Mesothelial cell of epicardium (in vitro differentiated cells): ENCODE results near the gene TSPEAR. TPM values are rescaled to one million over a fixed set of nuclear protein-coding genes. Genes with fewer than 3 reads are reported as not detected.

Experiments
- DNase-seq, 2 experiments: peaks; one replicate each; pipeline ENCODE4 v3.0.0; 2021; ENCODE audit warnings: low spot score in 2 of 2; ENCODE audit not compliant: unreplicated experiment in 2 of 2
- H3K27ac Mint-ChIP-seq: 2 replicates; pipeline ENCODE4 v1.8.0; 2021; ENCODE audit warnings: mixed read lengths
- H3K27me3 Mint-ChIP-seq: 2 replicates; pipeline ENCODE4 v1.8.0; 2021; ENCODE audit warnings: low read depth, mixed read lengths
- H3K36me3 Mint-ChIP-seq: 2 replicates; pipeline ENCODE4 v1.8.0; 2021; ENCODE audit warnings: mixed read lengths
- H3K4me1 Mint-ChIP-seq: 2 replicates; pipeline ENCODE4 v1.8.0; 2021; ENCODE audit warnings: mixed read lengths
- H3K4me3 Mint-ChIP-seq: 2 replicates; pipeline ENCODE4 v1.8.0; 2021; ENCODE audit warnings: mild to moderate bottlenecking, moderate library complexity, mixed read lengths
- H3K9me3 Mint-ChIP-seq: 2 replicates; pipeline ENCODE4 v1.8.0; 2021; ENCODE audit warnings: mixed read lengths
- total RNA-seq: library from RNA; stranded (reverse); gene quantifications from 3 replicates; pipeline ENCODE4 v1.2.1, GENCODE V29; 2021
- TF ChIP-seq, protein P1 (sequence below): fragments of 200-600 bp; sonication (generic); IDR thresholded peaks from one replicate; pipeline ENCODE4 v1.5.0; 2021; ENCODE audit warnings: antibody characterized with exemption; ENCODE audit not compliant: unreplicated experiment

The TSPEAR gene
- total RNA-seq, 1 donor from 2014 or later: 0.11 TPM

DNA sequence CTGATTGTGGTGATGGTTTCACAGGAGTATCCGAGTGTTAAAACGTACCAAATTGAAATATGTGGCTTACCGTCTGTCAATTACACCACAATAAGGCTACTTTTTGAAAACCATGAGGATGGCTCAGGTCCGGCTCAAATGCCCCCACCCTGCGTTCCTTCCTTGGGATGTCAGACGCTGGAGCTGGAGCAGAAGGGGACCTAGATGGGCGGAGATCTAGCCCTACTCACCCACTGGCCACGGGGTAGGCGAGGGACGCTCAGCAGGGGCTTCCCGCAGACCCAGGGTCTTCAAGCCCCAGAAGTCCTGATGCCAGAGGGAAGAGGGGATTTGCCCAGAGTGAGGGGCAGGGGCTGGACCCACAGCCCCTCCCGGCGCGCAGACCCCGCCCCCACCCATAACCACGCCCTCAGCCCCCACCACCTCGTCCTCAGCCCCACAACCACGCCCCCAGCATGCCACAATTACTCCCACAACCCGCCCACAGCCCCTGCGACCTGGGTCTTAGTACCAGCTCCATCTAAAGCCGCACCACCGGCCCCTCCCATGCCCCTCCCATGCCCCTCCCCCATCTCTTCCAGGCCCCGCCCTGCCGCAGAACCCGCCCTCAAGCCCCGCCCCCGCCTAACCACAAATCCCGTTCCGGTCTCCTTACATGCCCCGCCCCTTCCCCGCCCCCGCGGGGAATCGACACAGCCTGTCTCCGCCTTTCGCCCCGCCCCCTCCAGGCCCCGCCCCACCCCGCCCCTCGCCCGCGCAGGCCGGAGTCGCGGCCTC, 256.4 kb downstream of the TSPEAR start, which contains the start of gene LRRC3:
Gene LRRC3 (plus strand): TSS at position 764 of the 777 bp plus-strand sequence. CDS start 1,135 bp downstream, outside the sequence.
- H3K27ac Mint-ChIP-seq: no peak within 1 kb of the TSS
- peak within 1 kb of the TSS; percentile 77 for H3K4me3 Mint-ChIP-seq
- H3K9me3 Mint-ChIP-seq: peaks cover 19% of the 10 kb centered on the region
- TF ChIP-seq, protein P1, sequence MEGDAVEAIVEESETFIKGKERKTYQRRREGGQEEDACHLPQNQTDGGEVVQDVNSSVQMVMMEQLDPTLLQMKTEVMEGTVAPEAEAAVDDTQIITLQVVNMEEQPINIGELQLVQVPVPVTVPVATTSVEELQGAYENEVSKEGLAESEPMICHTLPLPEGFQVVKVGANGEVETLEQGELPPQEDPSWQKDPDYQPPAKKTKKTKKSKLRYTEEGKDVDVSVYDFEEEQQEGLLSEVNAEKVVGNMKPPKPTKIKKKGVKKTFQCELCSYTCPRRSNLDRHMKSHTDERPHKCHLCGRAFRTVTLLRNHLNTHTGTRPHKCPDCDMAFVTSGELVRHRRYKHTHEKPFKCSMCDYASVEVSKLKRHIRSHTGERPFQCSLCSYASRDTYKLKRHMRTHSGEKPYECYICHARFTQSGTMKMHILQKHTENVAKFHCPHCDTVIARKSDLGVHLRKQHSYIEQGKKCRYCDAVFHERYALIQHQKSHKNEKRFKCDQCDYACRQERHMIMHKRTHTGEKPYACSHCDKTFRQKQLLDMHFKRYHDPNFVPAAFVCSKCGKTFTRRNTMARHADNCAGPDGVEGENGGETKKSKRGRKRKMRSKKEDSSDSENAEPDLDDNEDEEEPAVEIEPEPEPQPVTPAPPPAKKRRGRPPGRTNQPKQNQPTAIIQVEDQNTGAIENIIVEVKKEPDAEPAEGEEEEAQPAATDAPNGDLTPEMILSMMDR: no peak
- no peaks in the 10 kb centered on the region for H3K4me1 Mint-ChIP-seq
- H3K36me3 Mint-ChIP-seq: peaks cover 2% of the 10 kb centered on the region
- H3K27me3 Mint-ChIP-seq: peaks cover 13% of the 10 kb centered on the region
- DNase-seq: peak; percentile 84 to 94

DNA sequence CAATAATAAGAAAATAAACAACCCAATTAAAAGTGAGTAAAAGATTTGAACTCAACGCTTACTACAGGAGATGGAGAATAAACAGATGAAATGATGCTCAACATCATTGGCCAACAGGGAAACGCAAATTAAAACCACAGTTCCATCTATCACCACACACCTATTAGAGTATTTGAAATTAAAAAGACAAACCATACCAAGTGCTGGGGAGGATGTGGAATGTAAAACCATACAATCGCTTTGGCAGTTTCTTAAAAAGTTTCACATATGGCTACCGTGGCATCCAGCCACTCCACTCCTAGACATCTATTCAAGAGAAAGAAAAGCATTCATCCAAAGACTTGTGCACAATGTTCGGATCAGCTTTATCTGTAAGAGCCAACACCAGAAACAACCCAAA, 257.3 kb downstream of the TSPEAR start:
- Mint-ChIP-seq H3K4me1 (no peaks in the 10 kb centered on the region), H3K36me3 (peaks cover 2% of the 10 kb centered on the region), H3K9me3 (peaks cover 19% of the 10 kb centered on the region), H3K27ac (no peak overlapping the region), H3K4me3 (peak overlapping the region; percentile 50), H3K27me3 (peaks cover 13% of the 10 kb centered on the region)
- no peak for DNase-seq
- TF ChIP-seq, protein P1: no peak

DNA sequence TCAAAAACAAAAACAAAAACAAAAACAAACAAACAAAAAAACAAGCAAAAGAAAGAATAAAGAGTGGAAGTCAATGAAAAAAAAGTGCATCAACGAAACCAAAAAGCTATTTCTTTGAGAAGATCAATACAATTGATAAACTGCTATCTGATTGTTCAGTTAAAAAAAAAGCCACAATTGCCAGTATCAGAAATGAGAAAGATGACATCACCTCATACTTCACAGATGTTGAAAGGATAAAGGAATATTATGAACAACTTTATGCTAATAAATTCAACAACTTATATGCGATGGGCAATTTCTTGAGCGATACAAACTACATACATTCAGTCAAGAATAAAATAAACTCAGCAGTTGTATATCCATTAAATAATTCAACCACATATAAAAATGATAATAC, 258.3 kb downstream of the TSPEAR start:
- H3K27me3 Mint-ChIP-seq: peaks cover 13% of the 10 kb centered on the region
- H3K4me3 Mint-ChIP-seq: no peak overlapping the region
- H3K9me3 Mint-ChIP-seq: peaks cover 19% of the 10 kb centered on the region
- peaks cover 2% of the 10 kb centered on the region for H3K36me3 Mint-ChIP-seq
- TF ChIP-seq, protein P1: no peak
- no peaks in the 10 kb centered on the region for H3K4me1 Mint-ChIP-seq
- H3K27ac Mint-ChIP-seq: no peak overlapping the region
- no peak for DNase-seq

DNA sequence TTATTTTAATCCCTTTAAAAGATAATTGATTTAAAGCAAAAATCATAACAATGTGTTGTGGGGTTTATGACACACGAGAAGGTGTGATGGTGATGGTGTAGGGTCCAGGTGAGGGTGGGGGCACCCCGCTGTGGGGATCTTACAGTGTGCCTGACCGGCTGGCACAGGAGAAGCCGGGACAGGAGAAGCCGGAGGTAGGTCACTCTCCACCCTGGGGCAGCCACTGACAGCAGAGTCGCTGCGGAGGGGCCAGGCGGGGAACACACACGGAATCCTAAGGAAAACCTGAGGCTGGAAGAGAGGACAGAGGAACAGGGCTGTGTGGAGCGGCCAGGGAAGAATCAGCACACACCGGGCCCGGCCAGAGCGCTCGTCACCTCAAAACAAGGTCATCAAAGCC, 260.4 kb downstream of the TSPEAR start:
- peaks cover 19% of the 10 kb centered on the region for H3K9me3 Mint-ChIP-seq
- H3K4me1 Mint-ChIP-seq: no peaks in the 10 kb centered on the region
- no peak overlapping the region for H3K27ac Mint-ChIP-seq
- no peak for DNase-seq
- H3K27me3 Mint-ChIP-seq: peaks cover 13% of the 10 kb centered on the region
- no peaks in the 10 kb centered on the region for H3K36me3 Mint-ChIP-seq
- no peak overlapping the region for H3K4me3 Mint-ChIP-seq
- TF ChIP-seq, protein P1: no peak

GRCh38 chr21:44450402-44450801, 261.0 kb downstream of the TSPEAR start:
- DNase-seq: peak in 1 of 2 experiments; percentile 10
- H3K4me1 Mint-ChIP-seq: peaks cover 2% of the 10 kb centered on the region
- no peak overlapping the region for H3K27ac Mint-ChIP-seq
- H3K9me3 Mint-ChIP-seq: peaks cover 19% of the 10 kb centered on the region
- TF ChIP-seq, protein P1: no peak
- H3K36me3 Mint-ChIP-seq: no peaks in the 10 kb centered on the region
- H3K27me3 Mint-ChIP-seq: peaks cover 13% of the 10 kb centered on the region
- no peak overlapping the region for H3K4me3 Mint-ChIP-seq
